Bone marrow (tissue), 2 donors: ENCODE data around the gene KSR1.
"Not testable (repeated sequence)": the region's sequence is repeated elsewhere in the genome, so short reads cannot be mapped to it uniquely, and the experiment has no call there.

Experiments
- DNase-seq, 2 donors: peaks; one replicate each; lab custom pipeline; 2025; lab: John Stamatoyannopoulos, UW

Gene KSR1

GRCh38 chr17:27609611-27610303 lies 153.5 kb downstream of the KSR1 start:
- DNase-seq: no peak

GRCh38 chr17:27610304-27610677 lies 154.0 kb downstream of the KSR1 start:
- DNase-seq: no peak

- DNase-seq: no peak
Measured at GRCh38 chr17:27612160-27612770, 156.0 kb downstream of the KSR1 start.

- no peak for DNase-seq
Measured at GRCh38 chr17:27613433-27613832, 157.2 kb downstream of the KSR1 start.

- no peak for DNase-seq
Measured at GRCh38 chr17:27615121-27615520, 158.9 kb downstream of the KSR1 start.

- DNase-seq: no peak
Measured at GRCh38 chr17:27616414-27616813, 160.2 kb downstream of the KSR1 start.

GRCh38 chr17:27618417-27618816 lies 162.2 kb downstream of the KSR1 start:
- no peak for DNase-seq

GRCh38 chr17:27620721-27621120 lies 164.5 kb downstream of the KSR1 start:
- no peak for DNase-seq

- DNase-seq: no peak
Measured at GRCh38 chr17:27621536-27621935, 165.3 kb downstream of the KSR1 start.

GRCh38 chr17:27621942-27622559 lies 165.8 kb downstream of the KSR1 start:
- no peak for DNase-seq

GRCh38 chr17:27622986-27623385 lies 166.7 kb downstream of the KSR1 start:
- no peak for DNase-seq

- DNase-seq: no peak
Measured at GRCh38 chr17:27623614-27624013, 167.4 kb downstream of the KSR1 start.

GRCh38 chr17:27624539-27624938 lies 168.3 kb downstream of the KSR1 start:
- no peak for DNase-seq

- DNase-seq: no peak
Measured at GRCh38 chr17:27625856-27626255, 169.6 kb downstream of the KSR1 start.

- DNase-seq: no peak
Measured at GRCh38 chr17:27627514-27627913, 171.3 kb downstream of the KSR1 start.

- no peak for DNase-seq
Measured at GRCh38 chr17:27628376-27628775, 172.1 kb downstream of the KSR1 start.

GRCh38 chr17:27629260-27629659 lies 173.0 kb downstream of the KSR1 start:
- not testable (repeated sequence) for DNase-seq

- peak; percentile 54 to 76 for DNase-seq
Measured at GRCh38 chr17:27630607-27631410, 174.6 kb downstream of the KSR1 start, which contains the start of gene LGALS9. Gene LGALS9 (plus strand): TSS chr17:27631188. CDS start chr17:27631266, 78 bp downstream.

- DNase-seq: peak; percentile 22 to 54
Measured at GRCh38 chr17:27631411-27631760, 175.1 kb downstream of the KSR1 start.

GRCh38 chr17:27631897-27632725 lies 175.9 kb downstream of the KSR1 start:
- no peak for DNase-seq

- not testable (repeated sequence) for DNase-seq
Measured at GRCh38 chr17:27632766-27633165, 176.5 kb downstream of the KSR1 start.
